NCI-H2171 treated with DMSO at 0.1 percent for 48 hours (cell line): ENCODE data around the gene PDE3A.

ENCODE experiments used
- DNase-seq: peaks from one replicate; lab custom pipeline; 2025; lab: John Stamatoyannopoulos, UW

The PDE3A gene

DNA sequence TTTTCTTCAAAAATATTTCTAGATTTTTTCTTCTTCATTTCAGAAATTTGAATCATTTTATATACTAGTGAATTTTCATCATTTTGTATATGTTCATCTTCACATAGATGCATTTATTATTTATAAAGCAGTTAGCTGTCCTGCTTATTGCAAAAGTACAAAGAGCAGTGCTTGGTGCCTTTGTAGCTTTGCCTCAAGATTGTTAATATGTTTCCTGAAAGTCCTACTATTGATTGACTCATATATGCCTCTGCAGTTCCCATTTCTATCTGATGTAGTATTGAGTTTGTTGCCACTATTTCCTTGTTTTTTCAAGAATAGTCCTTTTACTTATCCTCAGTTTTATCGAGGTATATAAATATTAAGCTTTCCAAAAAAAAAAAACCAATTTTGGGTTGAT, 89.7 kb downstream of the PDE3A start:
- no peak for DNase-seq

DNA sequence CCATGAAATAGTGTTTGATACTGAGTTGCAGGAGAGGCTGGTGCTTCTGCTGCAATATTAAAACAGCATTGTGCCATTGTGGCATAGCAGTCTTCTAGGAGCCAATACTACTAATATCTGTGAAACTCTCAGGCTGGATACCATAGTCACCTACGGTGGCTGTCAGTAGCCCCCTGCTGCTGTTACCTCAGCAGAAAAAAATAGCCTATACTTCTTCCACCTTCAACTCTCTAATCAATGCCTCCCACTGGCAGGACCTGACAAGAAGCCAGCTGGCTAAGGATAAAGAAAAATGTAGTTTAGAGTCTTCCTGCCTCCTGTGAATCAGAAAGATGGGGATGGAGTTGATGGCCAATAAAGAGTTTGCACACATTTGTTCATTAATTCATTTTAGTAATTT, 91.6 kb downstream of the PDE3A start:
- no peak for DNase-seq

DNA sequence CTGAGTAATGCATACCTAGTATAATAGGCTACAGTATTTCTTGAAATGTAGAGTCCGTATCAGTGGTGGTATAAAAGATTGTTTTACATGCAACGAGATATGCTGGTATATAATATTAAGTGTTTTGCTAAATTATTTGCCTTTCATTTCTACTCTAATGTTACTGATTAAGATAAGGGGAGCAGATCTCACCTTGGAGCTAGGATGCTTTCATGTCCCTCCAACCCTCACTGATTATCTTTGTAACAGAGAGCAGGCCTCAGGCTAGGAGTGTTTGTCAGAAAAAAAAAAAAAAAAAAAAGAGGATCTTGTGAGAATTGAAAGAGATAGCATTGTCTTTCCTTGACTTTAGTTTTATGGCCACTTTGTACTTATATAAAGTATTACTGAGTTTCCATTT, 92.6 kb downstream of the PDE3A start:
- no peak for DNase-seq

DNA sequence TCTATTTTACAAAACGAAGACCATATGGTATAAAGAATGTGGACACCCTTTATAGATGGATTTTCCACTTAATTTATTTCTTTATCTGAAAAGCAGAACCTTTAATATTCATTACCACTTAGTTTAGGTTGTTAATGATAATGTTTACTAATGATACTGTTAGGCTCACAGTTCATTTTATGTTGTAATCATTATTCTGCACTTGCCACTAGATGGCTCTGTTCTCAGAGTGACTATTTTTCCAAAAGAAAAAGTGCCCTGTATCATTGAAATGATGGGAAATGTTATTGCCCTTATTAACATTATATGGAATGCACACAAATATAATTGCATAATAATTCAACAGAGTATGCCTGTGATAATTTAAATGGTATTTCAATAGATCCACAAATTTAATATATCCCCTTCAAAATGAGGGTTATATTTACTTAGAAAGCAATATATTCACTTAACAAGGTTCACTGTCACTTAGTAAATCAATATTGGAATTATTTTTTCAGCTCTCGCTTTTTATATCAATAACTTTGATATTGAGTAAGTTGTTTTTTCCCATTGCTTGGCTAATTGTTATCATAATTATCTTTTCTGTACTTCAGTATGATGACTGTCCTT, 95.7 kb downstream of the PDE3A start:
- peak; percentile 1 for DNase-seq

DNA sequence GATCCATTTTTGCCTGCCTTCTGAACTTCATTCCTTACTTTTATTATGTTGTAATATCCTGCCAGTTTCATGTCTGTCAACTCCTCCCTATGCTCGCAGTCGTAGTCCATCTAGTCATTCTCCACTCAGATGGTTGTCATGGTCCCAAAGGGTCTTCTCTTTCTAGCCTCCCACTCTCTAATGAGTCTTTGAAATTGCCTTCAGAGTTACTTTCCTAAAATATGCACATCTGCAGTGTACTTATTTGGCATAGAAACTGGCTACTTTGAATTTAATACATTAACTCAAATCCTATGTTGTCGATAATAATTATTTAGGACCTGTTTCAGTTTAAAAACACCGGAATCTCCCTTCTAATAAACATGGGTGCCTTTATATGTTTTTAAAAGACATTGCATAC, 101.0 kb downstream of the PDE3A start:
- no peak for DNase-seq

DNA sequence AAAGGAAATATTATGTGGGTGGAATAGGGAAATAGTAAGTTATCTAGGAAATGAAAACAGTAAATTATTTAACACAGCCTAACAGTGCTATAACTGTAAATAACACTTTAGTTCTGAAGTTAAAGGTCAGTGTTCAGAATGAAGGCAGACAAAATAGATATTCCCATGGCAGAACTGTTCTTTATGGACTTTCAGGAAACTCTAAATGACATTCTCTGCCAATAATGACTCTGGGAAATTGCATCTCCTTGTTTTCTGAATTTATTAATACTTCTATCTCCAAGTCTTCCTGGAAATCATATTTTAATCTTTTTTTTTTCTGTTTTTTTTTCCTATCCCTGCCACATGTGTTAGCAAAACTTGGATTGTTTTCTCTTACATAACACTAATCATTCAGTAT, 101.4 kb downstream of the PDE3A start:
- no peak for DNase-seq

DNA sequence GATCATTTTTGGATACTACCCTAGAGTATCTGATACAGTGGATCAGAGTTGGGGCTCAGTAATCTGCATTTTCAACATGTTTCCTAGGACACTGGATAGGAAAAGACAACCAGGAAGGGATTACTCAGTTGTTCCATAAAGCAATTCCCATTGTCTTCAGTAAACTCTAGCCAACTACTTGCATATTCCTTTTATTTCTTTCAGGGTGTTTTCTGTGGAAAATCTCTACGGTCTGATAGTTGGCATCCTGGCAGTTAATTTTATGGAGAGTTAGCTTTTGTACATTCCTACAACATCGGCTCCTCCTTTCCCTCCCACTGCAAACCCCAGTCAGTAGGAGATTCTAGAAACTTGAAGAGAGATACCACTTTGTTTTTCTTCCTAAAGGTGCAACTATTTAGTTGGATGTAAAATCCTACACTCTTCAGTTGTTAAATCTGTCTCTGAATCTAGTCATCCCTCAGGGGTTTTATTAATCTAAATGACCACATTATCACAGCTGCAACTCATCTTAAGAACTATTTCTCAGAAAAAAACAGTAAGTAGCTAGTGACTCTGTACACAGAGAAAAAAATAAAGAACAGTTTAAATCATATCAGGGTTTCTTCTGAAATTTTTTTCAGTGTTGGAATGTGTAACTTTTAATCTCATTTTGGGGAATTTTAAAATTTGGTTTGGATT, 103.9 kb downstream of the PDE3A start:
- no peak for DNase-seq

DNA sequence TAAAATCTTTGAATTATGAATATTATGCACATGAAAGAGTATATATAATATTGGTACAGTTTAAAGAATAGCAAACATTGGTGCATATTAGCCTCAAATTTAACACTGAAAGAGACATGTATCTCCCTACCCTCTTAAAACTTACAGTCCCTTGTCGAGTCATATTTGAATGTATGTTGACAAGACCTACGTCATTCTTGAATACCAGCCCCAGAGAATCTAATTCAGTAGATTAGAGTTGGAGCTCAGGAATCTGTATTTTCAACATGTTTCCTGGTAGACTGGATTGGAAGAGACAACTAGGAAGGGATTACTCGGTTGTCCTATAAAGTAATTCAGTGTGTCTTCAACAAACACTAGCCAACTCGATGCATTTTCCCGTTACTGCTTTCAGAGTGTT, 104.8 kb downstream of the PDE3A start:
- DNase-seq = no peak

DNA sequence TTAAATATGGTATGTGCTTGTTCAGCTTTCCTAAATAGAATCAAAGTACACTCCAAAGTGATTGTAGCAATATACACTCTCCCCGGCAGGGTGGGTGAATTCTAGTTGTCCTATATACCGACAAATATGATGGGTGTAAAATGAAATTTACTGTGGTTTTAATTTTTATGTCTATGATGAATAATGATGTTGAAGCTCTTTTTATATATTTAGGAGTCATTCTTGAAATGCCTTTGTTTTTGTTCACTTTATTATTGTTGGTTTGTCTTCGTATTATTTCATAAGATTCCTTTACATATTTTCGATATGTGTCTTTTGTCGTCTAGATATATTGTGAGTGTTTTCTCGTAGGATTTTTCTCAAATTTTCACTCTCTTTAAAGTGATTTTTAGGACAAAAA, 105.7 kb downstream of the PDE3A start:
- no peak for DNase-seq

DNA sequence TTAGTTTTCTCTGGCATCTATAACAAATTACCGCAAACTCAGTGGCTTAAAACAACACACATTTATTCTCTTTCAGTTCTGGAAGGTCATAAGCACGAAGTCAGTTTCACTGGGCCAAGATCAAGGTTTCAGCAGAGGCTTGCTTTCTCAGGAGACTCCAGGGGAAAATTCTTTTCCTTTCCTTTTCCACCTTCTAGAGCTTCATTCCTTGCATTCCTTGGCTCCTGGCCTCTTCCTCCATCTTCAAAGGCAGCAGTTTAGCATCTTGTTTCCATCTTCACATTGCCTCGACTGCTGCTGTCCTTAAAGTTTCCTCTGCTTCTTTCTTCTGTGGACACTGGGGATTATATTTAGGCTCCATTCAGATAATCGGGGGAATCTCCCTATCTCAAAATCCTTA, 106.1 kb downstream of the PDE3A start:
- DNase-seq = no peak

DNA sequence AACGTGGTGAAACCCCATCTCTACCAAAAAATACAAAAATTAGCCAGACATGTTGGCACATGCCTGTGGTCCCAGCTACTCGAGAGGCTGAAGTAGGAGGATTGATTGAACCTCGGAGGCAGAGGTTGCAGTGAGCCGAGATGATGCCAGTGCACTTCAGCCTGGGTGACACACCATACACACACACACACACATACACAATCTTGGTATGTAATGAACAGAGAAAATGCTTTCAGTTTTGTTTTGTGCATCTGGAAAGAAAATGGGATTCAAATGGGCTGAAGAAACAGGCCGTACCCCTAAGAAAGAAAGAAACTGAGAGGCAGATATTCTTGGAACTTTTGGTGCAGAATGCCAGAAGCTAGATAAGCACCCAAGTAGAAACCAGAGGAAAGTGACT, 107.2 kb downstream of the PDE3A start:
- DNase-seq = no peak

DNA sequence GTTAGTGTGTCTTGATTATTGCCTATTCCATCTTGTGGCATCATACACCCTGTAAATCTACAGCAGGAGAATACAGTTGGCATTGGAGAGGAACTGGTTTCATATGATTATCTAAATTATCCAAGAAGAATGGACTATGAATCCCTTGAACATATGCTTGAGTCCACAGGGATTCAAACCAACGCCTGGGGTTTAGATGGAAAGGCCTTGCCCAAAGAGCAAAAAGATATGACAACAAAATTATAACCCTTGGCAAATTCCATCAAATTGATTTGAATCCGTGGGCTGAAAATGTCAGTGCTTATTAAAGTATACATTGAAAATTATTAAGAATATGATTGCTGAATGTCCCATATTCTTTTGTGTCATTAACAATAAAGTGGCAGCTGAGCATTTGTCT, 108.2 kb downstream of the PDE3A start:
- no peak for DNase-seq

DNA sequence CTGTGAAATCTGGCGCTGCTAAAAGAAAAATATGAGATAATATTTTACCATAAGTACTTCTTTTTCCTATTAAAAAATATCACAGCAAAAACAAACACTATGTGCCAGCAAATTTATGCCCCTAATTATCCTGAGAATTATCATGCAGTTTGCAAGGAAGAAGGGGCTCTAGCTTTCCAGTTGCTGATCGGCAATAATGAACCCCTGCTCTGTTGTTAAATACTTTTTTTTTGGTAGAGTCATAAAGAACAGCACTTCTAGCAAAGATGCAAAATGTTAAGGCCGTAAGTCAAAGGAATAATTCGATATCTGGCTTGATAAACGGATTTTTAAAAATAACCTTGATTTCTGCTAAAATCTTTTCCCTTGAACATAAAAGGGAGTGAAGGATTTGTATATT, 108.9 kb downstream of the PDE3A start:
- no peak for DNase-seq

DNA sequence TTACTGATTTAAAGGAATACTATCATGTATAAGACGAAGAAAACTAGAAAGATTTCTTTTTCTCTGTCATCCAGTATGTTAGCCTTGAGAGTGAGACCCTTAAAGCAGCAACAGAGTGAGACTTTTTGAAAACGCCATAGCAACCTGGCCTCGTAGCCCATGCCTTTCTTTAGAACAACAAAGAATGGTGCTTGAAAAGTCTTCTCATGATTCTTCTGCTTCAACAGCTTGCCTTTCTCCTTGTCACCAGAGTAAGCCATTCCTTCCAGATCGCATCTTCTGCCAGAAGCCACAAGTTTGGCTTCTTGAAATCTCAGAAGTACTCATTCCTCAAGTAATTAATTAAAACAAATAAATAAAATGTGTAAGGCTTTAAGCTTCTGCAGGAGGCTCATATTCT, 109.3 kb downstream of the PDE3A start:
- no peak for DNase-seq

DNA sequence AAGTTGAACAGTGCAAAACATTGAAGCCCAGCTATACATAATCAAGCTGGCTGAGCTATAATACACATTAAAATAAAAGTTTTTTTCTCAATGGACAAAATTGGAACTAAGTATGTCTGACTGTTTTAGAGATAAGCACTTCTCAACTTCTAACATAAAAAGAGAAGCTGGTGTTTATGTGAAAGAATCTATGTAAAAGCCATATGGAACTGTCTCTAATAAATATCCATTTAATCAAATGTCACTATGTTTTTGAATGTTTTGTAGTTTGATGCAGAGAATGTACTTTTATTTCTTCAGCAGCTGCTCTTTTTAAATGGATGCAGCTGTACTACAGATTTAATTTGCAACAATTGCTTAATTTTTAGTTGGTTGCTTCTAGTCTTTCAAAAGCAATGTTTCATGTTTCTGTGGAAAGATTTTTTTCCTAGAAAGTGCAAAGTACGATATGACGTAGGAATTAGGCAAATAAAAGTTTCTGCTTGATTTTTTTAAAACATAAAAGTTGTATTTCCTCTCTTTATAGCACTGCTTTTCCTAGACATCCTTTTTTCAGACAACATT, 114.2 kb downstream of the PDE3A start:
- DNase-seq = no peak

DNA sequence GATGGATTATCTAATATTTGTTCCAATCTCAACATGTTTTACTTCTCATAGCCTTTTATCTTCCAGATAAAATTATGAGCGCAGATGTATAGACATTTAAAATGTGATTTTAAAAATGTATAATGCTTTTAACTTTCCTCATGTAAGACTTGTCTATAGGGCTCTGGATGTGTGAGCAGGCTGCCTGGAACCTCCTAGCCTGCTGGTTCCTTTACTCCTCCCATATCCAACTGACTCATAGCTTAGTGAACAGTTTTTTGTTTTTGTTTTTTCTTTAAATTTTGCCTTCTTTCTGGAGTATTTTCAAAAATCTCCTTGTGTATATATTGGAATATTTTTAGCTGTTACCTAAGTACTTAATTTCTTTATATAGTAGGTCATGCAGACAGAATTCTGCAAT, 115.4 kb downstream of the PDE3A start:
- DNase-seq = no peak

DNA sequence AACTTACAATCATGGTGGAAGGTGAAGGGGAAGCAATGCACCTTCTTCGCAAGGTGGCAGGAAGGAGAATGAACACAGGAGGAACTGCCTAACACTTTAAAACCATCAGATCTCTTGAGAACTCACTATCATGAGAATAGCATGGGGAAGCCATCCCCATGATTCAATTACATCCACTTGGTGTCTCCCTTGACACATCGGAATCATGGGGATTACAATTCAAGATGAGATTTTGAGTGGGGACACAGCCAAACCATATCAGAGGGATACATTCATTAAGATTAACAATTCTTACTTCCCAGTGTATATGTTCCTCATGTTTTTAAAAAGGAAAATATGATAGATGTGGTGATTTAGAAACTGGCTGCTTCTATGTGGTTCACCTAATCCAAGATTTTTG, 117.9 kb downstream of the PDE3A start:
- DNase-seq = no peak

DNA sequence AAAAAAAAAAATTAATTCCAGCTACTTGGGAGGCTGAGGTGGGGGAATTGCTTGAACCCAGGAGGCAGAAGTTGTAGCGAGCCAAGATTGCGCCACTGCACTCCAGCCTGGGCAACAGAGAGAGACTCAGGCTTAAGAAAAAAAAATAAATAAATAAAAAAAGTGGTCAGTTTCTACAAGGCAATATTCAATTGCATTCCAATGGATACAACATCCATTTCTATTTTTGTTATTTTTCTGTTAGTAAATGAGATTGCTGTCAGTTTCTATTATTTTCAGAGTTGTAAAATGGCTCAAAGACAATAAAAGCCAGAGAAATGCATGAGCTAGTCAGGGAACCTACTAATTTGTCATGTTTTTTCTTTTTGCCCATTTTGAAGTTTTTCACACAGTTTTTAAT, 119.2 kb downstream of the PDE3A start:
- DNase-seq = no peak

DNA sequence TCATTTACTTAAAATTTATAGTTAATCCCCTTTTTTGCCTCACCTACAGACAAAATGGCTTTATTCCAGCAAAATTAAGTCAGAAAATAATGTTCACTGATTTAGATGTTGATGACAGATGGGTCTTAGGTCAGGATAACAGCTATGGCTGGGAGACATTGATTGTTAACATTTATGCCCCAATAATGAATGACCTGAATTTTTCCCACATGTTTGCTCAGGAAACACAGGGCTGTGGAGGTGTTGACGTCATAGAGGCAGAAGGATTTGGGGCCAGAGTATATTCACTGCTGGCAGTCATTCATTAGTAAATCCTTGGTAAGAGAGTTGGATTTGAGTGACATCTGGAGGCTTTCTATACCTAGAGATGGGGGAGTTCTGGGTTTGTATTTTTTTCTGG, 121.3 kb downstream of the PDE3A start:
- DNase-seq = no peak

DNA sequence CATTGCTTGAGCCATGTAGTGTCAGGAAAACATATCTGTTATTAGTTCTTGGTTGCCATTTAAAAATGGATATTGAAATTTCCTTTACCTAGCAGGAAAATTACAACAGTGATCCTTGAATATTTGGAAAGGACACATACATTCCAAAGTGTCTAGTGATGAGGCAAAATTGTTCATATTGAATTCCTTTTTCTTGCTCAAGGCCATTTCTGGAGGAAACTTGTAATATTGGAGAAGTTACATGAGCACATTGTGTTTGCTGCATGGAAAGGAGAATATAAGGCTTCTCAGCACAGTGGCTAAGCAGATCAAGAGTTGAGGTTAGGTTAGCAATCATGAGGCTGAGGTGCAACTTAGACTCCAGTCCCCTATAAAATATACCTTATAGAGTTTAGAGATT, 121.9 kb downstream of the PDE3A start:
- DNase-seq = no peak

DNA sequence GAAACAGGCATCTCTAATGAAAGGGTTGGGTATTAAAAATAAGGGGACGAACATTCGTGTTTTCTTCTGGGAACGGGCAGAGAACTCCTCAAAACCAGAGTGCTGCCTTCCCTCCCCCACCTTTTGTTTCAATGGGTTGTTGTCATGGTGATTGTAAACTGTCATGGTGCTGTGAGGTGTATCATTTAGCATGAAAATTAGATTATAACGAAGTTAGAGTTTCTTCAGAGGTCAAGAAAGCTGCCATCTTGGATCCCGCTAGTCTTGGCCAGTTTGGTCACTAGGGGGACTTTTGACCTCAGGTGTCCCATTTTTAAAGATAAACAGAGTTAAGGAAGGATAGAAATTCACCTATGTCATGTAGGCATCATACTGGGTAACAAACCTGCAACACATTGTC, 123.0 kb downstream of the PDE3A start:
- DNase-seq = no peak

DNA sequence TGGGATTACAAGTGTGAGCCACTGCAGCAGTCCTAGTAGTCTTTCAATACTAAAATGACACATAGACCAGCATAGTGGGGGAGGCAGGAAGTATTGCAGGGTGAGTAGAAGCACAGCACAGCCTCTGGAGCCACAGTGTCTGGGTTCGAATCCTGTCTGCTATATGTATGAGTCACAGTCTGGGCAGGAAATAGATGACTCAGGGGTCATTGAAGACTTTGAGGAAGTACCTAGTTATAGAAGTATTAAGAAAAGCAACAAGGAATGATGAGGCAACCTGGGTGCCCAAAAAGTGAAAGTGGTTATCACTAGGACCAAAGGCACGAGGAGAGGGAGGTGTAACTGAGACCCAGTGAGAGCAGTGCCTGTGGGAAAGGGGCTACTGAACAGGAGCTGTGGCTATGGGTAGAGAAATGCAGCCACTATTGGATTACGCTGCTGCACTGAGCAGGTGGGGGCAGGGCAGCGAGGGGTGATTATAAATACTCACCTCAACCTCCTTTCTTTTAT, 124.0 kb downstream of the PDE3A start:
- no peak for DNase-seq

DNA sequence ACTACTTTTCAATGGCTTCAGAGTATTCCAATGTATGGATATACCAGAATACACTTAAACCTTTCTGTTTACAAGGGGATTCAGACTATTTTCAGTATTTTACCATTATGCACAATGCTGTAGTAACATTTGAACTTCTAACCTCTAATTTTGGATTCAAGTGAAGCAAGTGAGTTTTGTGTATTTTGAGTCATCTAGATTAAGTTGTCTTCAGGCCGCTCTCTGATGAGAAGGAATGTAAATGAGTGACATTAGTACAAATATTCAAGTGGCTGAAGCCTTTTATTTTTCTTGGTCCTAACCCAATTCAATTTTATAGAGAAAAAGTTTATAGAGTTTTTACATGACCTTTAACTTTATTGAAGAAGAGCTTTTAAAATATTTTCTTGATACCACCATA, 125.6 kb downstream of the PDE3A start:
- no peak for DNase-seq

DNA sequence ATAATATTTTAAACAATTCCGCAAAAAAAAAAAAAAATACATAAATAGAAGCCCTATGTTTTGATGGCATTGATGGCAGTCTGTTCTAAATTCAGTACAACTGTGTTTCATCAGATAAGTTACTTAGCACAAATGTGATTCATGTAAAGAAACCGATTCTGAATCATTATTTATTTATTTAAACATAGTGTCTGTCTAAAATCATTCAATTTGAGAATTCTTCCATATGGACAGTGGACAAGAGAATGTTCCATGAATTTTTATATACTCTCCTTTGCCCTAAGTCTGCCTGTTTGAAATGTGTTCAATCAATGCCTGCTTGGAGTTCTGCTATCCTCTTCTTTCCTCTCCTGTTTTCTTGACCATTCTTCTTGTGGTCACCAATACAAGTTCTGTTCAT, 126.5 kb downstream of the PDE3A start:
- no peak for DNase-seq
